GM21737 (cell line): ENCODE measurements around the gene C14orf132.

ENCODE experiments used
- ATAC-seq: cut with Tn5 transposase; IDR thresholded peaks from one replicate; pipeline ENCODE4 v1.9.1; 2021; ENCODE audit warnings: mild to moderate bottlenecking, moderate library complexity; ENCODE audit not compliant: unreplicated experiment

The C14orf132 gene

GRCh38 chr14:96117101-96117897 is 78.1 kb downstream of the C14orf132 start:
- no peak for ATAC-seq

GRCh38 chr14:96117960-96118359 is 78.8 kb downstream of the C14orf132 start:
- no peak for ATAC-seq

GRCh38 chr14:96118391-96118790 is 79.2 kb downstream of the C14orf132 start:
- no peak for ATAC-seq

GRCh38 chr14:96119947-96120346 is 80.8 kb downstream of the C14orf132 start:
- no peak for ATAC-seq

GRCh38 chr14:96120392-96120791 is 81.2 kb downstream of the C14orf132 start:
- no peak for ATAC-seq

- no peak for ATAC-seq
Measured at GRCh38 chr14:96120941-96121340, 81.8 kb downstream of the C14orf132 start.

- ATAC-seq = no peak
Measured at GRCh38 chr14:96121660-96122395, 82.7 kb downstream of the C14orf132 start.

- ATAC-seq = no peak
Measured at GRCh38 chr14:96122496-96122895, 83.3 kb downstream of the C14orf132 start.

- no peak for ATAC-seq
Measured at GRCh38 chr14:96125536-96125935, 86.4 kb downstream of the C14orf132 start.

- ATAC-seq = peak; percentile 62
Measured at GRCh38 chr14:96126339-96126782, 87.2 kb downstream of the C14orf132 start.

GRCh38 chr14:96126783-96127271 is 87.7 kb downstream of the C14orf132 start:
- ATAC-seq = peak; percentile 19

- ATAC-seq = no peak
Measured at GRCh38 chr14:96129128-96129736, 90.1 kb downstream of the C14orf132 start.

GRCh38 chr14:96130391-96130790 is 91.2 kb downstream of the C14orf132 start:
- no peak for ATAC-seq

- ATAC-seq = no peak
Measured at GRCh38 chr14:96130854-96131253, 91.7 kb downstream of the C14orf132 start.

GRCh38 chr14:96131836-96132235 is 92.7 kb downstream of the C14orf132 start:
- no peak for ATAC-seq

- no peak for ATAC-seq
Measured at GRCh38 chr14:96134508-96134907, 95.3 kb downstream of the C14orf132 start.

- no peak for ATAC-seq
Measured at GRCh38 chr14:96135285-96135684, 96.1 kb downstream of the C14orf132 start.

GRCh38 chr14:96136371-96137005 is 97.3 kb downstream of the C14orf132 start:
- ATAC-seq = no peak

- no peak for ATAC-seq
Measured at GRCh38 chr14:96138241-96138640, 99.1 kb downstream of the C14orf132 start.

- ATAC-seq = no peak
Measured at GRCh38 chr14:96139169-96139568, 100.0 kb downstream of the C14orf132 start.

- ATAC-seq = no peak
Measured at GRCh38 chr14:96139879-96140278, 100.7 kb downstream of the C14orf132 start.
